Spleen (tissue), 11 donors: ENCODE data around the gene TENM4. TPM values are rescaled to one million over a fixed set of nuclear protein-coding genes. Genes with fewer than 3 reads are reported as not detected.
"Not testable (repeated sequence)": the region's sequence is repeated elsewhere in the genome, so short reads cannot be mapped to it uniquely, and the experiment has no call there.

Source experiments
- DNase-seq: peaks from one replicate; pipeline ENCODE4 v3.0.0-alpha.2; 2020
- H3K27ac ChIP-seq, 8 donors: fragments of 200-600 bp; sonication (generic) in 7 of 8; 1 replicate in 4 of 8; 2 replicates in 4 of 8; pipeline versions ENCODE4 v1.5.0 to v1.8.0; 2016 to 2021; ENCODE audit warnings: inconsistent platforms in 4 of 8, mild to moderate bottlenecking in 4 of 8, moderate library complexity in 1 of 8
- H3K27me3 ChIP-seq, 7 donors: fragments of 200-600 bp; sonication (generic) in 6 of 7; replicated peaks in 1 of 7; 1 replicate in 4 of 7; 2 replicates in 3 of 7; pipeline versions ENCODE4 v1.5.0 to v1.8.0; 2016 to 2021; ENCODE audit warnings: inconsistent platforms in 3 of 7, mild to moderate bottlenecking in 1 of 7
- H3K36me3 ChIP-seq, 6 donors: fragments of 200-600 bp; sonication (generic) in 5 of 6; 1 replicate in 4 of 6; 2 replicates in 2 of 6; pipeline versions ENCODE4 v1.5.0 to v1.8.0; 2016 to 2021; ENCODE audit warnings: inconsistent platforms in 2 of 6
- H3K4me1 ChIP-seq, 6 donors: fragments of 200-600 bp; sonication (generic) in 5 of 6; 1 replicate in 3 of 6; 2 replicates in 3 of 6; pipeline versions ENCODE4 v1.5.0 to v1.8.0; 2016 to 2021; ENCODE audit warnings: inconsistent platforms in 3 of 6
- H3K4me3 ChIP-seq, 8 donors: fragments of 200-600 bp; sonication (generic) in 7 of 8; 1 replicate in 4 of 8; 2 replicates in 4 of 8; pipeline versions ENCODE4 v1.5.0 to v1.8.0; 2016 to 2021; ENCODE audit warnings: inconsistent platforms in 4 of 8, mild to moderate bottlenecking in 4 of 8, moderate library complexity in 2 of 8
- H3K9me3 ChIP-seq, 8 donors: fragments of 200-600 bp; sonication (generic) in 7 of 8; 1 replicate in 4 of 8; 2 replicates in 4 of 8; pipeline versions ENCODE4 v1.5.0 to v1.8.0; 2016 to 2021; ENCODE audit warnings: inconsistent platforms in 4 of 8
- CTCF ChIP-seq, 11 experiments: fragments of 200-600 bp in 7 of 11; fragments of 450-650 bp in 4 of 11; sonication (generic) in 4 of 11; IDR thresholded peaks in 8 of 11; conservative IDR thresholded peaks in 3 of 11; 1 replicate in 7 of 11; 2 replicates in 4 of 11; pipeline versions ENCODE4 v1.4.0 to v1.8.0; 2016 to 2021; ENCODE audit warnings: antibody characterized with exemption in 11 of 11, inconsistent platforms in 4 of 11, mild to moderate bottlenecking in 1 of 11
- POLR2A ChIP-seq, 3 donors: fragments of 450-650 bp; IDR thresholded peaks; one replicate each; pipeline ENCODE4 v1.5.1; 2017; ENCODE audit warnings: antibody characterized with exemption in 3 of 3, mild to moderate bottlenecking in 1 of 3
- POLR2AphosphoS5 ChIP-seq, 3 donors: sonication (generic); formaldehyde crosslinking; IDR thresholded peaks; one replicate each; pipeline ENCODE4 v1.5.1; 2017; ENCODE audit warnings: antibody characterized with exemption in 3 of 3
- WGBS, 5 donors: extraction: QIAGEN DNeasy Blood & Tissue Kit in 3 of 5; methylation state at CpG; one replicate each; pipeline versions ENCODE4 v1.1.5 to v1.1.7; 2013 to 2018; 5-methylcytosine and 5-hydroxymethylcytosine counted together
- intact Hi-C: fragments of 100-400 bp; cut with DNase I; formaldehyde crosslinking; loops from one replicate; pipeline ENCODE4 v1.15.0; 2023; ENCODE audit warnings: low total_unique reads
- polyA plus RNA-seq, 3 donors: library from polyadenylated mRNA; stranded (reverse); fragments of 200-250 nt; gene quantifications; one replicate each; pipeline ENCODE4 v1.2.1, GENCODE V29; 2013
- total RNA-seq, 7 donors: library from RNA; depleted of rRNA in 3 of 7; stranded (reverse); fragments of >200 nt in 3 of 7; fragmentation: NEBNext Ultra II Directional in 4 of 7; extraction: Animal tissue kit (Norgen Biotek cat#: 25700) in 4 of 7; gene quantifications; one replicate each; pipeline versions ENCODE4 v1.1.0 to v1.2.1, GENCODE V29; 2016 to 2021
- donor health status: healthy with polysubstance abuse.
- donor health status: DM: no; HTN: no; CAD: no; lungs with moderate emphysema.
- donor health status: DM: no; HTN: no; CAD: no.
- donor health status: Bipolar disorder and iron deficiency.
- donor health status: healthy.
- donor health status: DM: no; HTN: no; CAD: no.
- donor health status: DM: yes; HTN: yes; CAD: no.

The TENM4 gene
- total and polyA plus RNA-seq, 10 donors: 0.09 to 4.5 (median 1.2) TPM

- H3K36me3 ChIP-seq: no peaks in the 10 kb centered on the region
- H3K9me3 ChIP-seq: no peaks in the 10 kb centered on the region
- H3K27me3 ChIP-seq: no peaks in the 10 kb centered on the region
- no peak overlapping the region for H3K27ac ChIP-seq
- H3K4me1 ChIP-seq: no peaks in the 10 kb centered on the region
- no peak overlapping the region for H3K4me3 ChIP-seq
- DNase-seq: no peak
- TF ChIP-seq POLR2A (IDR thresholded peaks at IDR 0.05) (no peak), POLR2AphosphoS5 (IDR thresholded peaks at IDR 0.05) (no peak), CTCF (IDR thresholded peaks at IDR 0.05 in 8 of 11, conservative IDR thresholded peaks at IDR 0.05 in 3 of 11) (no peak)
- intact Hi-C loops: no loop called here
- WGBS, 5 donors: 59 to 72% (median 67%) methylated on average over 13 of the region's 13 CpGs
These were observed 212.8 kb downstream of the TENM4 start for GRCh38 chr11:79227767-79228755.

- H3K9me3 ChIP-seq: peaks cover 0 to 4% (median 0%) of the 10 kb centered on the region in 8 donors
- intact Hi-C loops: no loop called here
- 49 to 61% (median 52%) methylated on average over 5 of the region's 5 CpGs for WGBS, 5 donors
- H3K4me1 ChIP-seq: no peaks in the 10 kb centered on the region
- H3K27me3 ChIP-seq: no peaks in the 10 kb centered on the region
- no peak for DNase-seq
- no peaks in the 10 kb centered on the region for H3K36me3 ChIP-seq
- no peak overlapping the region for H3K4me3 ChIP-seq
- H3K27ac ChIP-seq: no peak overlapping the region
- no peak for TF ChIP-seq POLR2AphosphoS5 (IDR thresholded peaks at IDR 0.05)
- TF ChIP-seq CTCF (IDR thresholded peaks at IDR 0.05 in 8 of 11, conservative IDR thresholded peaks at IDR 0.05 in 3 of 11): no peak
- no peak for TF ChIP-seq POLR2A (IDR thresholded peaks at IDR 0.05)
These were observed 213.5 kb downstream of the TENM4 start for GRCh38 chr11:79227308-79227707.

- intact Hi-C loops: no loop called here
- Histone ChIP-seq H3K9me3 (peaks cover 0 to 10% (median 2%) of the 10 kb centered on the region in 8 donors), H3K4me1 (no peaks in the 10 kb centered on the region), H3K4me3 (no peak overlapping the region), H3K27me3 (no peaks in the 10 kb centered on the region), H3K36me3 (no peaks in the 10 kb centered on the region), H3K27ac (no peak overlapping the region)
- no peak for DNase-seq
- no peak for TF ChIP-seq CTCF (IDR thresholded peaks at IDR 0.05 in 8 of 11, conservative IDR thresholded peaks at IDR 0.05 in 3 of 11)
- TF ChIP-seq POLR2AphosphoS5 (IDR thresholded peaks at IDR 0.05): no peak
- TF ChIP-seq POLR2A (IDR thresholded peaks at IDR 0.05): no peak
- 52 to 65% (median 56%) methylated on average over 4 of the region's 4 CpGs for WGBS, 5 donors
These were observed 214.7 kb downstream of the TENM4 start for GRCh38 chr11:79226126-79226525.

- DNase-seq, H3K4me3 ChIP-seq, H3K27ac ChIP-seq, intact Hi-C loops, H3K36me3 ChIP-seq, H3K27me3 ChIP-seq, H3K4me1 ChIP-seq: not testable (repeated sequence)
- H3K9me3 ChIP-seq: peaks cover 0 to 10% (median 2%) of the 10 kb centered on the region in 8 donors
- 82 to 96% (median 89%) methylated on average over 5 of the region's 5 CpGs for WGBS, 5 donors
These were observed 218.7 kb downstream of the TENM4 start for GRCh38 chr11:79222163-79222562.
